ENCODE data around the gene EMC10.

DNA sequence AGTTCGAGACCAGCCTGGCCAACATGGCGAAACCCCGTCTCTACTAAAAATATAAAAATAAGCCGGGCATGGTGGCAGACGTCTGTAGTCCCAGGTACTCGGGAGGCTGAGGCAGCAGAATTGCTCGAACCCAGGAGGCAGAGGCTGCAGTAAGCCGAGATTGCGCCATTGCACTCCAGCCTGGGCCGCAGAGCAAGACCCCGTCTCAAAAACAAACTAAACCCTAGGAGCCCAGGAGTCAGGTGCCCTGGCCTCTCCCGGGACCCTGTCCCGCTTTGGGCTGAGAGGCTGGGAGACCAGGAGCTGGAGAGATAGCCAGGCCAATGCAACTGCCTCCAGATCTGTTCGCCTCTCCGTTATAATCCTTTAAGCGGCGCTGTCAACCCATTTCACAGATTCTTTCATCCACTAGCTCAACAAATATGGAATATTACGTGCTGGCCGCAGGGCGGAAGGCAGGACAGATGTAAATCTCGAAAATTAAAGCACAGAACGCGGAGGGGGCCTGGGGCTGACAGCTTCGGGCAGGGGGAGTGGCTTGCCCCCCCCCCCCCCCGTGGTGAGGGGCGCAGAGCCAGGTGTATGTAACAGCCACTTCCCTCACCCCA lies 48.9 kb upstream of the EMC10 start:
- TF ChIP-seq CTCF (IDR thresholded peaks at IDR 0.05) (no peak), POLR2A (IDR thresholded peaks at IDR 0.05) (no peak)

Measured in adrenal gland (tissue), 5 donors.